Activated T-helper 2 cell treated with anti-CD3 and anti-CD28 coated beads, Interferon-gamma antibody, Interleukin-2, Interleukin-4, amounts not matched to agents 10 μg/mL and 5 μg/mL and 100 μg/mL, durations not matched to agents 14 hours and 24 hours and 36 hours (primary cell): ENCODE results near the gene JMJD8. TPM values are rescaled to one million over a fixed set of nuclear protein-coding genes. Genes with fewer than 3 reads are reported as not detected.

Experiments used
- DNase-seq: peaks from one replicate; pipeline ENCODE4 v3.0.0; 2021; ENCODE audit warnings: low spot score
- H3K27ac Mint-ChIP-seq: one replicate; pipeline ENCODE4 v1.8.0; 2021; ENCODE audit warnings: mixed read lengths
- H3K27me3 Mint-ChIP-seq: one replicate; pipeline ENCODE4 v1.8.0; 2021; ENCODE audit warnings: low read depth, mixed read lengths
- H3K36me3 Mint-ChIP-seq: one replicate; pipeline ENCODE4 v1.8.0; 2021; ENCODE audit warnings: low read depth, mixed read lengths
- H3K4me1 Mint-ChIP-seq: one replicate; pipeline ENCODE4 v1.8.0; 2021; ENCODE audit warnings: low read depth, mixed read lengths
- H3K4me3 Mint-ChIP-seq: one replicate; pipeline ENCODE4 v1.8.0; 2021; ENCODE audit warnings: low read depth, mild to moderate bottlenecking, moderate library complexity, mixed read lengths
- H3K9me3 Mint-ChIP-seq: one replicate; pipeline ENCODE4 v1.8.0; 2021; ENCODE audit warnings: mixed read lengths
- intact Hi-C: fragments of 100-400 bp; cut with micrococcal nuclease; formaldehyde crosslinking; loops from one replicate; pipeline ENCODE4 v1.15.1; 2023
- total RNA-seq: library from RNA; stranded (reverse); gene quantifications from 2 replicates; pipeline ENCODE4 v1.2.3, GENCODE V29; 2022

Gene JMJD8
- total RNA-seq, result 48.8 and 52.9 TPM in 2 replicates

GRCh38 chr16:684071-684794 lies at the start of gene JMJD8:
Gene JMJD8, minus strand, starts transcription at chr16:684334. Its CDS starts 15 bp downstream, at chr16:684319.
- H3K27ac Mint-ChIP-seq, result peak within 1 kb of the TSS; percentile 52
- H3K27me3 Mint-ChIP-seq, result no peaks in the 10 kb centered on the region
- DNase-seq, result peak; percentile 95
- intact Hi-C loops, result loop anchor here (5.0 kb wide), 2 partner anchors 47 to 97 kb away; partner anchors contain the start of gene METTL26
- peaks cover 32% of the 10 kb centered on the region for H3K36me3 Mint-ChIP-seq
- H3K4me3 Mint-ChIP-seq, result peak within 1 kb of the TSS; percentile 76
- no peaks in the 10 kb centered on the region for H3K9me3 Mint-ChIP-seq
- peaks cover 15% of the 10 kb centered on the region for H3K4me1 Mint-ChIP-seq

- intact Hi-C loops, result no loop called here
Observed at GRCh38 chr16:733382-734207, 49.5 kb upstream of the JMJD8 start.

GRCh38 chr16:732936-733335 lies 48.8 kb upstream of the JMJD8 start:
- intact Hi-C loops, result no loop called here
- Mint-ChIP-seq H3K27me3 (no peaks in the 10 kb centered on the region), H3K4me3 (no peak overlapping the region), H3K4me1 (peaks cover 14% of the 10 kb centered on the region), H3K9me3 (no peaks in the 10 kb centered on the region), H3K36me3 (peaks cover 29% of the 10 kb centered on the region), H3K27ac (no peak overlapping the region)
- no peak for DNase-seq

More at GRCh38 chr16:733382-734207, 49.5 kb upstream of the JMJD8 start:
- H3K36me3 Mint-ChIP-seq, result peaks cover 32% of the 10 kb centered on the region
- H3K27me3 Mint-ChIP-seq, result no peaks in the 10 kb centered on the region
- H3K27ac Mint-ChIP-seq, result no peak overlapping the region
- no peak overlapping the region for H3K4me3 Mint-ChIP-seq
- no peaks in the 10 kb centered on the region for H3K9me3 Mint-ChIP-seq
- DNase-seq, result no peak
- peaks cover 15% of the 10 kb centered on the region for H3K4me1 Mint-ChIP-seq

GRCh38 chr16:732332-732731 lies 48.2 kb upstream of the JMJD8 start:
- Mint-ChIP-seq H3K4me3 (no peak overlapping the region), H3K9me3 (no peaks in the 10 kb centered on the region), H3K36me3 (peaks cover 26% of the 10 kb centered on the region), H3K27ac (no peak overlapping the region), H3K27me3 (no peaks in the 10 kb centered on the region), H3K4me1 (peaks cover 11% of the 10 kb centered on the region)
- intact Hi-C loops, result no loop called here
- DNase-seq, result no peak

GRCh38 chr16:730666-731509 lies 46.8 kb upstream of the JMJD8 start:
- intact Hi-C loops, result no loop called here

GRCh38 chr16:729768-730665 lies 45.9 kb upstream of the JMJD8 start:
- Mint-ChIP-seq H3K4me3 (no peak overlapping the region), H3K36me3 (peaks cover 10% of the 10 kb centered on the region), H3K27ac (no peak overlapping the region), H3K4me1 (no peaks in the 10 kb centered on the region), H3K27me3 (no peaks in the 10 kb centered on the region), H3K9me3 (no peaks in the 10 kb centered on the region)
- no peak for DNase-seq
- intact Hi-C loops, result no loop called here

More at GRCh38 chr16:730666-731509, 46.8 kb upstream of the JMJD8 start:
- Mint-ChIP-seq H3K27ac (no peak overlapping the region), H3K36me3 (peaks cover 19% of the 10 kb centered on the region), H3K4me3 (no peak overlapping the region), H3K27me3 (no peaks in the 10 kb centered on the region), H3K4me1 (peaks cover 6% of the 10 kb centered on the region), H3K9me3 (no peaks in the 10 kb centered on the region)
- no peak for DNase-seq

- no peaks in the 10 kb centered on the region for H3K4me1 Mint-ChIP-seq
- intact Hi-C loops, result no loop called here
- DNase-seq, result no peak
- no peaks in the 10 kb centered on the region for H3K9me3 Mint-ChIP-seq
- H3K36me3 Mint-ChIP-seq, result peaks cover 6% of the 10 kb centered on the region
- no peak overlapping the region for H3K27ac Mint-ChIP-seq
- no peak overlapping the region for H3K4me3 Mint-ChIP-seq
- H3K27me3 Mint-ChIP-seq, result no peaks in the 10 kb centered on the region
Observed at GRCh38 chr16:728890-729744, 45.0 kb upstream of the JMJD8 start.

- DNase-seq, result peak; percentile 63
- no peak overlapping the region for H3K27ac Mint-ChIP-seq
- H3K27me3 Mint-ChIP-seq, result no peaks in the 10 kb centered on the region
- no peaks in the 10 kb centered on the region for H3K9me3 Mint-ChIP-seq
- H3K36me3 Mint-ChIP-seq, result peaks cover 6% of the 10 kb centered on the region
- H3K4me1 Mint-ChIP-seq, result no peaks in the 10 kb centered on the region
- H3K4me3 Mint-ChIP-seq, result no peak overlapping the region
- intact Hi-C loops, result no loop called here
Observed at GRCh38 chr16:728131-728889, 44.2 kb upstream of the JMJD8 start.

- no peaks in the 10 kb centered on the region for H3K27me3 Mint-ChIP-seq
- intact Hi-C loops, result no loop called here
- no peak for DNase-seq
Observed at GRCh38 chr16:727291-727977, 43.3 kb upstream of the JMJD8 start.

GRCh38 chr16:726438-727290 lies 42.5 kb upstream of the JMJD8 start, which contains the start of the genes CCDC78 and HAGHL:
Gene CCDC78, minus strand, starts transcription at chr16:726443. Its CDS starts 76 bp downstream, at chr16:726367.
Gene HAGHL, plus strand, starts transcription at chr16:727106. Its CDS starts 404 bp downstream, at chr16:727510.
- Mint-ChIP-seq H3K4me1 (no peaks in the 10 kb centered on the region), H3K36me3 (no peaks in the 10 kb centered on the region), H3K4me3 (peak within 1 kb of the TSS; percentile 71), H3K9me3 (no peaks in the 10 kb centered on the region), H3K27me3 (no peaks in the 10 kb centered on the region), H3K27ac (no peak within 1 kb of the TSS)
- intact Hi-C loops, result no loop called here
- DNase-seq, result peak; percentile 43

More at GRCh38 chr16:727291-727977, 43.3 kb upstream of the JMJD8 start:
- H3K9me3 Mint-ChIP-seq, result no peaks in the 10 kb centered on the region
- H3K27ac Mint-ChIP-seq, result no peak overlapping the region
- H3K4me1 Mint-ChIP-seq, result no peaks in the 10 kb centered on the region
- H3K36me3 Mint-ChIP-seq, result no peaks in the 10 kb centered on the region
- H3K4me3 Mint-ChIP-seq, result peak overlapping the region; percentile 42
